Fibroblast of skin of right quadriceps (primary cell): ENCODE measurements around the gene WRAP53.

Source experiments
- DNase-seq: peaks from one replicate; pipeline ENCODE4 v3.0.0-alpha.2; 2013

The WRAP53 gene

DNA sequence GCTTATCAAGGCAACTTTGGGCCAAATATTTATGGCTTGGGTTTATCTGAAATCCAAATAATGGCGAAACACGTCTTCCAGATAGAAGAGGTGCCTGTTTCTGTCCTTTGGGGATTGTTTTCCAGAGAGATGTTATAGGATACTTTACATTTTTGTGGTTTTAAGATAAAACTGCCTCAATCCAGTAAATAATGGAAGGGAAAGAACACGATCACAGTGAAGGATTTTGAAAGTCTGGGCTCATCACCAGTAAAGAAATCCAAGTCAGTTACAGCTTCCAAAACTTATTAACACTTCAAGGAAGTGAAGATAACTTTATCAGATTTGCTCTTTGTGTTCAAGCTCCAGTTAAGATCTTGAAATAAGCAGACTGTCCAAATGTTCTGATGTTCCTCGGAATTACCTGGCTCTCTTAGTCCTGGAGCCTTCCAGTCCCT lies 59.4 kb downstream of the WRAP53 start:
- DNase-seq = peak; percentile 73

DNA sequence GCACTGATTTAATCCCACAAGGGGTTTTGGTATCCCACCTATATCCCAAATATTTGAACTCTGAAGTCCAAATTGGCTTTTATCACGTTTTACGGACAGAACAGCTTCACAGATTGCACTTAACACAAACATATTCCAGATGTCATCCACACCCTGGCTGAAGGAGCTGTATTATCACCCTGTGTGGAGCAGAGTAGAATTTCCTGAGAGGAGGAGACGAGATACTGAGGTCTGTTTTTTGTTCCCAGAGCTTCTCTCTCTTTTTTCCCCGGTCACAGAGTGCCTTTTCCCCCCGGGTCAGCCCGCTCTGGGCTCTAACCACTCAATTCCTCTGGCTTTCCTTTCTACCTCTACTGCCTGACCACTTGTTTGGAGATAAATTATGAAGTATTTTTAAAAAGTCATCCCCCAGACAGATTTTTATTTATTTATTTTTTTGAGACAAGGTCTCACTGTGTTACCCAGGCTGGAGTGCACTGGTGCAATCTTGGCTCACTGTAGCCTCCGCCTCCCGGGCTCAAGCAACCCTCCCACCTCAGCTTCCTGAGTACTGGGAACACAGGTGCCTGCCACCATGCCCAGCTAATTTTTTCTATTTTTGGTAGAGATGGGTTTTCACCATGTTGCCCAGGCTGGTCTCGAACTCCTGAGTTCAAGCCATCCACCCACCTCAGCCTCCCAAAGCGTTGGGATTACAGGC lies 59.9 kb downstream of the WRAP53 start:
- DNase-seq = peak; percentile 38

DNA sequence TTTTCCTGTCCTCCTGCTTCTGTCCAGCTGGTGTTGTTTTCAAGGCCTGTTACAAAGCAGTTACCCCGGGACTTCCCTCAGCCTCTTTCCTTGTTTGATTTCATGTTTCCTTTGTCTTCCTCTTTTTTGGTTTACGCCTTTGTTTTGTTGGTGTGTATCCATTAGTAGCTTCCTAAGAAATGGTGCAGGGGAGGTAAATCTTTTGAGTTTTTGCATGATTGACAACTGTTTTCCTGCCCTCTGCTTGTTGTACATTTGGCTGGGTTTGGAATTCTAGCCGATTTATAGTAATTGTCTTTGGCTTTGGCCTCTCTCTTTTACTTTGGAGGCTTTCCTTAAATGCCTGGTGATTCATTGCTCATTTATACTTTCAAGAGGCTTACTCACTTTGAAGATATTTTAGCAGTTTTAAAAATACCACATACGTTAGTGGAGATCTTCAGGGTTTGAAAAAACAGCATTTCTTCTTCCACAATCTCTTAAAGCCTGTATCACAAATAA lies 62.1 kb downstream of the WRAP53 start:
- DNase-seq = peak; percentile 93
